22Rv1 (cell line): ENCODE measurements around the gene DYNC1LI2.

Experiments used
- ZFX ChIP-seq: fragments of 450-650 bp; IDR thresholded peaks from 2 replicates; pipeline ENCODE4 v1.6.1; 2017; ENCODE audit warnings: antibody characterized with exemption, borderline replicate concordance
- TF ChIP-seq, protein P1 (sequence below): fragments of 450-650 bp; IDR thresholded peaks from 2 replicates; pipeline ENCODE4 v1.5.1; 2017; ENCODE audit warnings: mild to moderate bottlenecking

DNA sequence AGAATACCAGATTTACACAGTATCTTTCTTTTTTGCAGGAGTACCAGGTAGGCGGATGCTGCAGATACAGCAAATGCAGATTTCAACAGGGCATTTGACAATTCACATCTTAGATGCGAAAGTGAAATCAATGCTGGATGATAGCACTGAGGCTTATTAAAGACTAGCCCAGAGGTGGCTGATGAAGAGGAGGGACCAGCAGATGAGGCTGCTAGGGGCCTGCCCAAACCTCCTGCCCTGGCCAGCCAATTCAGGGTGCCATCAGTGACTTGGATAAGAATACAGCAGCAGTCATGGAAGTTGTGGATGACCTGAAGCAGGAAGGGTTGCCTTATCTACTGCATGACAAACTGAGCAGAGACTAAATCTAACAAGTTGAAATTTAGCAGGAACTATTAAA, 1.5 kb upstream of the DYNC1LI2 start:
- TF ChIP-seq, protein P1, sequence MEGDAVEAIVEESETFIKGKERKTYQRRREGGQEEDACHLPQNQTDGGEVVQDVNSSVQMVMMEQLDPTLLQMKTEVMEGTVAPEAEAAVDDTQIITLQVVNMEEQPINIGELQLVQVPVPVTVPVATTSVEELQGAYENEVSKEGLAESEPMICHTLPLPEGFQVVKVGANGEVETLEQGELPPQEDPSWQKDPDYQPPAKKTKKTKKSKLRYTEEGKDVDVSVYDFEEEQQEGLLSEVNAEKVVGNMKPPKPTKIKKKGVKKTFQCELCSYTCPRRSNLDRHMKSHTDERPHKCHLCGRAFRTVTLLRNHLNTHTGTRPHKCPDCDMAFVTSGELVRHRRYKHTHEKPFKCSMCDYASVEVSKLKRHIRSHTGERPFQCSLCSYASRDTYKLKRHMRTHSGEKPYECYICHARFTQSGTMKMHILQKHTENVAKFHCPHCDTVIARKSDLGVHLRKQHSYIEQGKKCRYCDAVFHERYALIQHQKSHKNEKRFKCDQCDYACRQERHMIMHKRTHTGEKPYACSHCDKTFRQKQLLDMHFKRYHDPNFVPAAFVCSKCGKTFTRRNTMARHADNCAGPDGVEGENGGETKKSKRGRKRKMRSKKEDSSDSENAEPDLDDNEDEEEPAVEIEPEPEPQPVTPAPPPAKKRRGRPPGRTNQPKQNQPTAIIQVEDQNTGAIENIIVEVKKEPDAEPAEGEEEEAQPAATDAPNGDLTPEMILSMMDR: no peak
- no peak for TF ChIP-seq ZFX
